Measurements from ENCODE around the gene TM6SF1.
"Not testable (repeated sequence)": the region's sequence is repeated elsewhere in the genome, so short reads cannot be mapped to it uniquely, and the experiment has no call there.

Gene TM6SF1

DNA sequence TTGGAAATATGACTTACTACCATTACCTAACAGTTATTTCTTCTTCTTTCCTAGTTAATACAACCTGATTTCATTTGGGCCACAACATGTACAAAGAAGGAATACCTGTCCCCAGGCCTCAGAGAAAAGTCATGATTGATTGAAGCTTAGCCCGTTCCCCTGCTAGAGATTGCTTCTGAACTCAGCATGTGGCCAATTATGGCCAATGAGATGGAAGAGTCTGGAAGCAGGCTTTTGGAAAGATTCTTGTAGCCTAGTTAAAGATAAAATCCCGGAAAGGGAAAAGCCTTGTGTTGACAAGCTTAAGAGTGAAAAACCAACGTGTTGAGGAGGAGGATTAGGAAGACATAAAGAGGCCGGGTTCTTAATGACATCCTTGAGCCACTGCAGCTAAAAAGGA lies 17.0 kb upstream of the TM6SF1 start:
- no peak for DNase-seq

DNA sequence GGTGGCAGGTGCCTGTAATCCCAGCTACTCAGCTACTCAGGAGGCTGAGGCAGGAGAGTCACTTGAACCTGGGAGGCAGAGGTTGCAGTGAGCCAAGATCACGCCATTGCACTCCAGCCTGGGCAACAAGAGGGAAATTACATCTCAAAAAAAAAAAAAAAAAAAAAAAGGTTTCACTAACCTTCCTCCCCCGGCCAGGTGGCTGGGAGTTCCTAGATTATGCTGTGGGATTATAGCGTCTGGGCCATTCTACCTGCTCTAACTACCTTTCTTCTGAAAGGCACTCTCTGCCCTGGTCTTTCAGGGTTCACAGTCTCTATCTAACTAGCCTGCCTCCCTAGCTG lies 15.5 kb upstream of the TM6SF1 start:
- not testable (repeated sequence) for DNase-seq

DNA sequence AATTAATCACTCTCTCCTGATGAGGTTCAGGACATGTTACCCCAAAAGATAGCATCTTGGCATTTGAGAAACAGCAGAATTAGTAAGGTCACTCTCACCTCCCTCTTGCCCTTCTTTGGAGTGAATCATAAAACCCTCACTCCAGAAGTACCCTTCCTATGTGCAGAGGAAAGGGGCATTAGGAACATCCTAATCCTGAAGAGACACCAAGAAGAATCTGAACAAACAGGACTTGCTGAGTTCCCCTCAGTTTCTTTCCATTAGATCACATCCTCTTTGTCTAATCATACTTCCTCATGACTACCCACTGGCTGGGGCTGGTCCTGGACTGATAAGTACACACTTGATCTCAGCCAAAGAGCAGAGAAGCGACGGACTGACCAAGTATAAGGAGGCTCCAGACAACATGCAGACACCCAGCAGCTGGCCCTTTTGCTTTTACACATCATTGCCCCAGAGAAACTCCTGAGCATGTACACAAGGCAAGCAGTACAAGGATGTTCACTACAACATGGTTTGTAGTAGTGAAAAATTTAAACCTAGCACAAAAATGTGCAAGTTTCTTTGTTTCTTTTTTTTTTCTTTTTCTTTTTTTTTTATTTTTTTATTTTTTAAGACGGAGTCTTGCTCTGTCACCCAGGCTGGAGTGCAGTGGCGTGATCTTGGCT lies 15.0 kb upstream of the TM6SF1 start:
- DNase-seq: no peak

DNA sequence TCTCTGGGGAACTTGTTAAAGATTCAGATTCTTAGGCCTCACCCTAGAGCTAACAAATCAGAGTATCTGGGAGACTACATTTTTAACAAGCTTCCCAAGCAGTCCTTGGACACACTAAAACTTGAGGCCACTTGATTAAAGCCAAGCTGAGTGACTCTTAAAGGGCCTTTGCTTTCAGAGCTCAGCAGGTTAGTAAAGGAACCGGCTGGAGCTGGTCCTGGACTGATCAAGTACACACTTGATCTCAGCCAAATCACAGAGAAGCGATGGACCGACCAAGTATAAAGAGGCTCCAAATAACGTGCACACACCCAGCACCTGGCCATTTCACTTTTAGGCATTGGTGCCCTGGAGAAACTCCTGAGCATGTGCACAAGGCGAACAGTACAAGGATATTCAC lies 12.9 kb upstream of the TM6SF1 start:
- no peak for DNase-seq

DNA sequence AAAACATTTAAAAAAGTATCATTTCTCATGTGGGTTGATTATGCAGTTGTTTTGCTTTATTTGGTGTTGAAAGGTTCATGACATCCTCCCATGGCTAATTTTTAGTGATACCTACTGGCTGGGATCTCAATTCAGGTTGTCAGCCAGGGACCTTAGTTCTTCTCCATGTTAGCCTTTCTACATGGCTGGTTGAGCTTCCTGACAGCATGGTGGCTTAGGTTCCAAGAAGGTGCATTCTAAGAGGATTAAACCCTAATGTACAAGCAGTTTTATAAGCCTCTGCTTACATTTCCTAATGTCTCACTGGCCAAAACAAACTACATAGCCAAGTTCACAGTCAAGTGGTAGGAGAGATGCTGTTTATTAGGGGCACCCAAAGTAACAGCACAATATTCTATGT lies 9.4 kb upstream of the TM6SF1 start:
- no peak for DNase-seq

DNA sequence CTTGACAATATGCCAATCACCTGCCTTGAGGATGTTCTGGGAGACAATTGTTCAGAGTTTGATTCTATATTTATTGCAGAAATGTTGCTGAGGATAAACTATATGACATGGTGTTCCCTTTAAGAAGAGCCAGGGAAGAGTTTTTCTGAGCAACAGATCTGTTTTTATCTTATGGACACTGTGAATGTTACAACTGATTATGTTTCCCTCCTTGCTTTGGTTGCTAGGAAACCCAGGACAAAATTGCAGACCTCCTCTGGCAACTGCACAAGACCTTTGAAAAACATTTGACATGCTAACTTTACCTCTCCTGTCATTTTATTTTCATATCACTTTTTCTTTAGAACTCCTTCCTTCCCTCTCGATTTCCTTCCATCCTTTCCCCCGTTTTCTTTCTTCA lies 8.2 kb upstream of the TM6SF1 start:
- no peak for DNase-seq

DNA sequence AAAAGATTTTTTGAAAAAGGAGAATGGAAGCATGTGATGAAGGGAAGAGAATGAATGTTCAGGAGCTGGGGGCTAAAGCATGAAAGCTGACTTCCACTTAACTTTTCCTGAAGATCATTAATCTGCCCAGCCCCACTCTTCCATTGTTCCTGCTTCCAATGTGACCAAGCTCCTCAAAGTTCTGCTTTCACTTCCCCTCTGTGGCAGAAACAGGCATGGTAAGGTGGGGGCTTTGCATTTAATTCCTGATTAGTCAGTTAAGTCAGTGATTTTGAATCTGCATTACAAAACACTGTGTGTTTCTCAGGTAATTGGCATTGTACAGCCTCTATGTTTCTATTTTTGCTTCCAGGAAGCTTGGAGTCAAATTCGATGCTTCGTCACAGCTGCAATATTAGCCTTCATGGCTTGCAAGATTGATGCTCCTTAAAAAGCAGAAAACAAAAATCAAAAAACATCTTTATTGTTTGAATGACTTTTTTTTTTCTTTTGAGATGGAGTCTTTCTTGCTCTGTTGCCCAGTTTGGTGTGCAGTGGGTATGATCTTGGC lies 7.3 kb upstream of the TM6SF1 start:
- DNase-seq: no peak

DNA sequence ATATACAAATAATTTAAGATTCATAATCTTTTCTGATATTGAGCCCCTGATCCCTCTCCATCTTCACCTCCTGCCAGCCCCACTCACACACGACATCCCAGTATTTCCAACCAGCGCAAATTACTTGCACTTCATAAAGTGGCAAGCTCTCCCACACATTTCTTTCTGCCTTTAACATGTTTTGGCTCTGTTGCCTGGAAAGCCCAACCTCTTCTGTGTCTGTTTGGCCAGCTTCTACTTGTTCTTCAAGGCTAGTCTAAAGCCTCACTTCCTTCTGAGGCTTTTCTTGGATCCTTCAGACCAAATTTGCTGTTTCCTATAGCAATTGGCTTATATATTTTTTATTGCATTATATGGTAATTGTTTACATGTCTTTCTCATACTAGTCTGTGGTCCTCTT lies 5.1 kb upstream of the TM6SF1 start:
- DNase-seq: no peak

DNA sequence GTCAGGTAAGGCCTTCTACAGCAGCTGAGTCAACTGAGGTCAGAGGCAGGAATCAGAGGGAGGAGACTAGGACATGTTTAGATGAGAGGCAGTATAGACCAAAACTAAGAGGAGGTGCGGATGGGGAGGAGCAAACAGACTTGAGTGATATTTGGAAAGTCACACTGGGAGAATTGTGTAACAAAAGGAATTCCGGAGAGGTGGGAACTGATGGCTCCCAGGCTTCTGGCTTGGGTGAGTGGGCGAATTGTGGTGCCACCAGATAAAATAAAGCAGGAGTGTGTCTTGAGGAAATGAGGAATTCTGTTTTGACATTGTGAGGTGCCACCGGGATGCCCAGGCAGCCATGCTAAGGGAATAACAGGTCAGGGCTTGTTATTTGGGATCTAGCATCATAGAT lies 3.3 kb upstream of the TM6SF1 start:
- no peak for DNase-seq

DNA sequence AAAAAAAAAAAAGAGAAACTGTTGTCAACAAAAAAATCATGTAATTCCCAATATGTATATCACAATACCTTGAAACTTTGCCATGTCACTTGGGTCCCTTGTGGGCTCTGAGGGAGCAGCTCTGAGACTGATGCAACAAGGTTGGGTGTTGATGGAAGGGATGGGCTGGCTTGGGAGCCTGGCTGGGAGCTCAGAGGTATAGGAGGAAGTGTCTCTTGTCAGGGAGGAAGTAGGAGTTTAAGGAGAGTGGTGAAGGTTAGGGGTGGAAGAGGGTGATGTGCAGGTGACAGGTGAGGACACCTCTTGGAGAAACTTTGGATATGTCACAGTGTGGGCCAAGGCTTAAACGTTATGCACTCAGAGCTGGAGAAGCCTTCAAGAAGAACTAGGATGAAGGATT lies 2.0 kb upstream of the TM6SF1 start:
- no peak for DNase-seq

DNA sequence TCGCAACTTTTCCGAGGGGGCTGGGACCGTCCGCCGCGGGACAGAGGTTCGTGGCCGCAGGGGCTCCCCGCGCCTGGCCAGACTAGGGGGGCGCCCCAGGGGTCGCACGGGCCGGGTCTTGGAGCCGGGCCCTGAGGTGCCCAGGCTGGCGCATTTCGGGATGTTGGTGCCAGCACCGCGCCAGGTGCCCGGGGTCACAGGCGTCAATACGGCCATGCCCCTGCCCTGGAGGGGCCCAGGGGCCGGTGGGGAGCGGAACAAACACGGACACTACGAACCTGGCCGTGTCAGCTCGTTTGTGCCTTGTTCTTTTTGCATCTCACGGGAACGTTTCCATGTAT lies 366 bp downstream of the TM6SF1 start:
- DNase-seq: no peak

DNA sequence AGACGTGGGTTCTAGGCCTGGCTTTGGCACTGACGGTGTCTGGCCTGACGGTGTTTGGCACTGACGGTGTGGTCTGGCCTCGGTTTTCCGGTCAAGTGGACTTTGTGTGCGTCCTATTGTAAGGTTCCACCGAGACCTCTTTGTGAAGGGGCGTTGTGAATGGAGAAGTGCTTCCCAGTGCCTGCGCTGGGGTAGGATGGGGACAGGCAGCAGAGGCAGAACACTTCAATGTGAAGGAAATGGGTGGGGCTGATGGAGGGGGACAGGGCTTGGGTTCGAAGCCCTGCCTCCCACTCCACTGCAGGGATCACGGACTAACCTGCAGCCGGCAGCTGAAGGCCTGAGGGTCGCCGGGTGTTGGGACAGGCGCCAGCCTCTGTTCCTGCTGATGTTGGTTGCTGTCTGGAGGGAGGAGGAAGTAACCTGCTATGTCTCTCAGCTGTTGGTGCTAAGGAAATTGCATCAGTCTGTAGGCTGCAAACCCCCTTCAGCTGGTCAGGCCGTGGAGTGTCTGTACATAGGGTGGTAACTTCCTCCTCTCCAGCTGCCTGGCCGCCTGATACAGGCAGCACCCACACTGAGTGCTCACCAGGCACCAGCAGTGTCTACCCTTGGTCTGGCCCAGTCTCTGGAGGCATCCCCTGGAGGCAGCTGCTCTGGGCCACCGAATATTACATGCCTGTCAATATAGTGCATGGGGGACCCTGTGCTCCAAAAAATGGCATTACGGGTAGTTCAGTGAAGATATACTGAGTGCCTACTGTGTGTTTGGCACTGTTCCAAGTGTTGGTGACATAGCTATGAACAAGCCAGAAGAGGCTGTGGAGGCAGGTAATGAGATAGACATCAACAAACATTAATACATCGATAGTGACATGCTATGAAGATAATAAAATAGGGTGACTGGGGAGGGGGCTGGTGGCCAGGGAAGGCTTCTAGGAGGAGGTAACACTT lies 1.1 kb downstream of the TM6SF1 start:
- no peak for DNase-seq

DNA sequence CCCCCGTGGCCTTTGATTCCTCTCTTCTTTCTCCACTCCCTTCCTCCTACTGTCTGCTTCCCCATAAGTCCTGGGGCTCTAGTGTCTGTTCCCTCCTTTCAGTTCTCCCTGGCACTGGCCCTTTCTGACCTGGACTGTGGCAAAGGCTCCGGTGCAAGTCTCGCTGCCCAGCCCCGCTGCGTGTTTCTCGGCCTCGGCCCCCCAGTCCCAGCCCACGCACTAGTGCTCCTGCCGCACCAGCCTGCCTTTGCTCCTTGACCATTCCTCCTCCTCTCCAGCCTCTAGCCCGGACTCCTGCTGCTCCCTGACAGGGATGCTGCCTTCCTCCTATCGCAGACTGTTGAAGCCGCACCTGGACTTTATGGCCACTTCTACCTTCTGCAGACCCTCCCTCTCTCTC lies 2.1 kb downstream of the TM6SF1 start:
- DNase-seq: no peak

DNA sequence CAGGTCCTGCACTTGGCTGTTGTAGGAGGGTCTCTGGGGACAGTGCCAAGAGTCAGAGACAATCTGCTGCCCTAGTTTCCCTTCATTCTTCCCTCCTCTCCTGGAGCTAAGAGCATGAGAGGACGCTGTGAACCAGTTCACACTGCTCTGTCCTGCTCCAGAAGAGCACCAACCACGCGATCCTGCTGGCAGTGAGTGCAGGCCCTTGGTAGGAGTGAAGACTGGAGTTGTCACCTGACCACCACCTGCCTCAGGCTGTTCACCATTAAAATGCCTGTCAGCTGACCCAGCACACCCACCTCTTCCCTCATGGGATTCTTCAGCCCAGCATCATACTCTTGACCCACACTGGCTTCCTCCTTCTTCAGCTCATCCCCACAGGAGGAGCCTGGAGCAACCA lies 2.9 kb downstream of the TM6SF1 start:
- no peak for DNase-seq

DNA sequence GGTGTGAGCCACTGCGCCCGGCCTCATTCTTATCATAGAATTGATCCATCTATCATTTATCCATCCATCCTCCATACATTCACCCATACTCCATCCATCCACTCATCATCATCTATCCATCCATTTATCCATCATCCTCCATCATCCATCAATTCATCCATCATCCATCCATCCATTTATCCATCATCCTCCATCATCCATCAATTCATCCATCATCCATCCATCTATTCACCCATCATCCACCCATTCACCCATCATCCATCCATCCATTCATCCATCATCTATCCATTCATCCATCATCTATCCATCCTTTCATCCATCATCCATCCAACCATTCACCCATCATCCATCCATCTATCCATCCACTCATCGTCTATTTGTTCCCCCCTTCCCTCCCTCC lies 3.7 kb downstream of the TM6SF1 start:
- no peak for DNase-seq

DNA sequence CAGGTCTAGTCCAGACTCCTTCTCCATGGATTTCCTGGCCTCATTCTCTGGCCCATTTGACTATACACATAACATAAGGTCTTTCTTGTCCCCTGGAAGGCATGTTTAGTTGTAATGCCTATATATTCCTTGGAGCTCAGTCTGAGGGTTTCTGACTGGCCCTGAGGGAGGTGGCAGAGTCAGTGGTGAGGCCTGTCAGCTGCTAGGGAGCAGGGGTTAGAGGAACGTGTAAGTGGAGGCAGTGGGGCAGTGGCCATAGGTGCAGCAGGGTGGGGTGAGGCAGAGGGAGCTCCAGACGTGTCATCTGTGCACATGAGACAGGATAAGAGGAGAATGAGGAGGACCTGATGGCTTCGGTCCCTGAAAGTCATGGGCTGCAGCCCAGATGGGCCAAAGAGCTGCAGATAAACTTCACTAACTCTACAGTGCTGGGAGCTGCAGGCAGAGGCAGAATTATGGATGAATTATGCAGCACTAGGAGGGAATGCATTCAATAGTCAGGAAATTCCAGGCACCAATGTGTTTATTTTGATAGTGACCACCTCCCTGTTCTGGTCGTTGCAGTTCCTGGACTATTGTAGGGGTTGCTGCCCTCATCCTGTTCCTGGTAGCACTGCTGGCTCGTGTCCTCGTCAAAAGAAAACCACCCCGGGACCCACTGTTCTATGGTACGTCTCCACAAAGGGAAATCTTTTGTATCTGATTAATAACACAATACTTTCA lies 4.9 kb downstream of the TM6SF1 start:
- no peak for DNase-seq

DNA sequence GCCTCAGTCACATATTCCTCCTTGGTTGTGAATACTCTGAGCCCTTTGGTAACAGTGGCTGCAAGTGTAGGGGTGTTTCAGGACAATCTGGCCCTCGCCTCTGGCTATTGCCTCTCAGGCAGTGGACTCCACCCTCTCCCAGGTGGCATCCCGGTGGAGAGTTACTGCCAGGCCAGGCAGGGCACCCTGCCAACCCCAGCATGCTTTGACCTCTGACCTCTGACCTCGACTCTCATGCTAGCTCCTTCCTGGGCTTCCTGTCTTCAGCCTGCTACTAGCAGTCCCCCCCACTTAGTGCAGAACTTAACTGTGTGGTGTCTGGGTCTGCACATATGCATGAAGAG lies 5.5 kb downstream of the TM6SF1 start:
- DNase-seq: no peak

DNA sequence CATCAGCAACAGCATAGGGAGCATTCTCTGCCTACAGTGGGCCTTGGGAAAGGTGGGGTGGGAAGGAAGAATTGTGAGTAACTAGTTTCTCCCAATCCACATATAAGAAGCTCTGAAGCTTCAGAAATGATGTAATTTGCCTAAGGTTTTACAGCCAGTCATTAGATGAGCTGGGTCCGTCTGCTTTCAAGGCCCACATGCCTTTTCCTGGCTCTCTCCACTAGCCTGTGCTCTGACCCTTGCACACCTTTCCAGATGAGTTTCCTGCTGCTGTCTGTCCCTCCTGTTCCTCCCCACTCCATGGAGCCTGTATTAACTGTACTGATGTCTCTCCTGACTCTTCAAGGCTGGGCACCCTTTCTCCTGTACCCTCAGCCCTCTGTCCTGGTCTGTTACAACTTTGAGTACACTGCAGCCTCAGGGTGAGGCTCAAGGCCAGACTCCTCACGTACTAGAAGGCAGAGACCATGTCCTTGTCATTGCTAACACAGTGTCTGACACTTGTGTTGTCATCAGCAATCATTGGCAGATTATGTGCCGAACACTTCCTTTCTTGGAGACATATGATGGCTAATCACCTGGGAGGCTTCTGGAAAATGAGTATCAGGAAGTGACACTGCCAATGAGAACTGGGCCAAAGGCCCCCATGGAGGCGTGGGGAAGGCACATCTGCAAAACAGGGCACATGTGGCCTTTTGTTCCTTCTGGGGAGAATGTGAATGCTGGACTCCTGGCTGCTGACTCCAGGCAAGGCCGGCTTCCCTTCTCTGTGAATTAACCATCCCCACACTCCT lies 6.6 kb downstream of the TM6SF1 start:
- no peak for DNase-seq

DNA sequence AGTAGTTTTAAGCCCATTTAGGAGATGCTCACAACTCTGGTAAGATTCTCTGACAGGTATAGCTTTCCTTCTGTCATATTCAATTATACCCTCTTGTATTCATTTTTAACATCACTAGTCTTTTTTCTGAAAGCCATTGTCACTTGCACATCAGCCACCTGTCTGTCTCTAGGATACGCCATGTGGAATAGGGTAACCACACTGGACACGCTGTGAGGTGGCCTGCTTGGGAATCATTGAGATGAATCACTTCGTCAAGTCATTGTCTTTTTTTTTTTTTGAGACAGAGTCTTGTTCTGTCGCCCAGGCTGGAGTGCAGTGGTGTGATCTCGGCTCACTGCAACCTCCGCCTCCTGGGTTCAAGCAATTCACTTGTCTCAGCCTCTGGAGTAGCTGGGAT lies 7.4 kb downstream of the TM6SF1 start:
- no peak for DNase-seq

DNA sequence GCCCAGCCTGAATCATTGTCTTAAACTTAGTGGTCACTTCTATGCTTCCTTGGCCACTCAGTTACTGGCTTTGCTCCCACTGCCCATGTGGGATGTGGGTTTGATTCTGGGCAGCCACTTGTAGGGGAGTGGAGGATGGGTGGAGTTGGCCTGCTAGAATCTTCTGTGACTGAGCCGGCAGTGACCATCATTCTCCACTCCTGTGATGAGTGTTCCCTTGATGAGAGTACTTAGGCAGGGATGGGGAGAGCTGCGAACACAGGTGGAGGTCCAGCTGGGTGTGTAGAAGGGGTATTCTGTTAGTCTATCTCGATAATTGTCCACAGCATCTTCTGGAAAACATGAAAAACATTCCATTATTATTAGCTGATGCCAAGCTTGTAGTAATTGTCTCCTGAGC lies 8.0 kb downstream of the TM6SF1 start:
- no peak for DNase-seq

DNA sequence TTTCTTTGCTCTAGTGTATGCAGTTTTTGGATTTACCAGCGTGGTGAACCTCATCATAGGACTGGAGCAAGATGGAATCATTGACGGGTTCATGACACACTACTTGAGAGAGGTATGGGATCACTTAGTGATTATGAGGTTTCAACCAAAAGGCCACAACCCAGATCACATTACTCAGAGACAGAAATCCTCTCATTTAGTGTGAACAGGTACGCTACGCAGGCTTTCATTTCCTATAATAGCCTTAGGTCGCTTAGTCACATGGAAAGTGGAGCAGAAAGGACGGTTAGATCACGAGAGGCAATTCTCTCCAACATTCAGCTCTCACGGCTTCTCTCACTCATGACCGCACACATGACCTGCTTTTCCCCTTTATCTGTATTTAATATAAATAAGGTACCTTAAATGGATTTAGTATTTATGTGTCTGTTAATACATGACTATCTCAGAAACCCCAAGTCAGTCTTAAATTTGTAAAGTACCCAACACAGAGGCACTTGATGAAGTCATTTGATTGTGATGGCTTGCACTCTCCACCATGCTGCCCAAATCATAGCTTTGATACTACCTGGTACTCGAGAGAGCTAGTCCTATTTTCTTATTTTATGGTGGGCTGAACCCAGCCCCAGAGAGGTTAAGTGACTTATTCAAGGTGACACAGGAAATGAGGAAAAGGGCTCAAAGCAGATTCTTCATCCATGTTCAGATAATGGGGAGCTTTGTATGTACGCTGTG lies 8.6 kb downstream of the TM6SF1 start:
- DNase-seq: no peak

DNA sequence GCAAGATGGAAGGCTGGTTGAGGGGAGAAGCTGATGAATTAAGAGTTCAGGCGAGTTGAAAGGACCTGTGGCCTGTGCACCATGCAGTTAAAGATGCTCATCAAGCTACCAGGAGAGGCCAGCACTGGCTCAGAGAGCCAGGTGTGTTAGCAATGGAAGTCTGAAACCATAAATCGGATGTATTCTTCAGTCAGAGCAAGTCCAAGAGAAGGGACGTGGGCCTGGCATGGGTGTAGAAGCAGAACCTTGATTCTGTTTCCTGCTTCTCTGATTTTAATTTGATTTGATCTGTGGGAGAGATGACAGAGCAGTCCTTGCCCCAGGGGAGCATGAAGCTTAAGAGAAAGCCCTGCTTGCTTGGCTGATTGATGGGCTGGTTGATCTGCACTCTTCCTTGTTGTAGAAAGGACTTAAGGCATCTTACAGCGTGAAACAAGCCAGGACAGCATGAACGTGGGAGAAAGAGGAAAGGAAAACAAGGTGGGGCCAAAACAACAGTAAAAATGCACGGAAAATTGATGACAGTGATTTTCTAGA lies 10.9 kb downstream of the TM6SF1 start:
- no peak for DNase-seq

Measured in activated effector memory CD4-positive, alpha-beta T cell treated with Interleukin-2 at 50 U/mL for 16 hours (primary cell).